ENCODE results near the gene CACFD1. TPM values are rescaled to one million over a fixed set of nuclear protein-coding genes. Genes with fewer than 3 reads are reported as not detected.

CACFD1 gene
- total and polyA plus RNA-seq, 2 experiments from 2014 or later = 5.8 to 18.2 TPM

GRCh38 chr9:133518200-133518599 lies 58.4 kb downstream of the CACFD1 start:
- Mint-ChIP-seq H3K4me1 (peaks cover 4% of the 10 kb centered on the region), H3K27ac (no peak overlapping the region), H3K9me3 (no peaks in the 10 kb centered on the region; the same call in 2 of the 3 replicates), H3K36me3 (ENCODE audit: low read depth) (no peaks in the 10 kb centered on the region), H3K27me3 (ENCODE audit: insufficient read depth, low read depth, poor library complexity) (peaks cover 8% of the 10 kb centered on the region), H3K4me3 (no peak overlapping the region)
- Histone ChIP-seq H3K36me3 (ENCODE audit: insufficient read depth) (no peaks in the 10 kb centered on the region), H3K4me1 (ENCODE audit: insufficient read depth) (no peaks in the 10 kb centered on the region), H3K27me3 (ENCODE audit: insufficient read depth) (no peaks in the 10 kb centered on the region), H3F3A (replicated peaks; ENCODE audit: low read depth) (no peaks in the 10 kb centered on the region), H3K4me2 (no peak overlapping the region), H4K20me1 (replicated peaks; ENCODE audit: insufficient read depth) (no peaks in the 10 kb centered on the region), H3K4me3 (no peak overlapping the region), H3K79me2 (replicated peaks; ENCODE audit: insufficient read depth) (no peaks in the 10 kb centered on the region), H2AFZ (no peak overlapping the region), H3K9me2 (ENCODE audit: insufficient read depth) (no peaks in the 10 kb centered on the region), H3K27ac (ENCODE audit: low read depth) (no peak overlapping the region)
- TF ChIP-seq CTCF (conservative IDR thresholded peaks at IDR 0.05; ENCODE audit: low read depth in 2 of 2) (no peak), POLR2AphosphoS5 (IDR thresholded peaks at IDR 0.05; ENCODE audit: low read depth) (no peak), EZH2 (IDR thresholded peaks at IDR 0.05; ENCODE audit: low read depth, unreplicated experiment) (no peak), ETS1 (IDR thresholded peaks at IDR 0.05) (no peak), ZNF114 (CRISPR knock-in tag; IDR thresholded peaks at IDR 0.05) (no peak), EZH2phosphoT487 (IDR thresholded peaks at IDR 0.05; ENCODE audit: unreplicated experiment) (no peak), ZNF331 (CRISPR knock-in tag; IDR thresholded peaks at IDR 0.05; ENCODE audit: low read depth) (no peak), JUNB (IDR thresholded peaks at IDR 0.05; ENCODE audit: unreplicated experiment) (no peak)
- ATAC-seq (no peak), DNase-seq (ENCODE audit: low spot score) (no peak)

GRCh38 chr9:133518706-133519449 lies 59.1 kb downstream of the CACFD1 start:
- no peaks in the 10 kb centered on the region for H3K36me3 ChIP-seq (ENCODE audit: insufficient read depth)
- H3F3A ChIP-seq (replicated peaks; ENCODE audit: low read depth) = no peaks in the 10 kb centered on the region
- no peaks in the 10 kb centered on the region for H3K9me2 ChIP-seq (ENCODE audit: insufficient read depth)
- no peak for DNase-seq (ENCODE audit: low spot score)
- H3K27ac ChIP-seq (ENCODE audit: low read depth) = no peak overlapping the region
- no peak overlapping the region for H2AFZ ChIP-seq
- Mint-ChIP-seq H3K4me3 (no peak overlapping the region), H3K27ac (no peak overlapping the region), H3K27me3 (ENCODE audit: insufficient read depth, low read depth, poor library complexity) (peaks cover 8% of the 10 kb centered on the region), H3K9me3 (no peaks in the 10 kb centered on the region; the same call in 2 of the 3 replicates), H3K4me1 (peaks cover 8% of the 10 kb centered on the region; the same call in 2 of the 3 replicates), H3K36me3 (ENCODE audit: low read depth) (no peaks in the 10 kb centered on the region; the same call in 2 of the 3 replicates)
- H3K4me3 ChIP-seq = no peak overlapping the region
- no peaks in the 10 kb centered on the region for H3K79me2 ChIP-seq (replicated peaks; ENCODE audit: insufficient read depth)
- ATAC-seq = no peak
- no peaks in the 10 kb centered on the region for H3K27me3 ChIP-seq (ENCODE audit: insufficient read depth)
- H4K20me1 ChIP-seq (replicated peaks; ENCODE audit: insufficient read depth) = no peaks in the 10 kb centered on the region
- no peaks in the 10 kb centered on the region for H3K4me1 ChIP-seq (ENCODE audit: insufficient read depth)
- H3K4me2 ChIP-seq = no peak overlapping the region
- TF ChIP-seq ZNF462 (CRISPR knock-in tag; IDR thresholded peaks at IDR 0.05) (no peak), ETS1 (IDR thresholded peaks at IDR 0.05) (no peak)

Data from GM23338 (cell line).